Measurements from ENCODE around the gene TMPRSS3. TPM values are rescaled to one million over a fixed set of nuclear protein-coding genes. Genes with fewer than 3 reads are reported as not detected.

TMPRSS3 gene
- total RNA-seq, 1 donor from 2014 or later: not detected

GRCh38 chr21:42373908-42374455 is 21.9 kb downstream of the TMPRSS3 start:
- Mint-ChIP-seq H3K27me3 (peaks cover 20% of the 10 kb centered on the region), H3K4me3 (no peak overlapping the region), H3K36me3 (ENCODE audit: low read depth) (no peaks in the 10 kb centered on the region), H3K27ac (no peak overlapping the region), H3K9me3 (no peaks in the 10 kb centered on the region), H3K4me1 (no peaks in the 10 kb centered on the region)
- intact Hi-C loops (cut with micrococcal nuclease): no loop called here
- TF ChIP-seq CTCF (IDR thresholded peaks at IDR 0.05): no peak
- CTCF ChIA-PET: no interaction called here
- POLR2A ChIA-PET: no interaction called here
- DNase-seq (no peak), ATAC-seq (ENCODE audit: low read depth) (no peak)

- intact Hi-C loops (cut with micrococcal nuclease): no loop called here
- POLR2A ChIA-PET: no interaction called here
- no peak for DNase-seq
These were observed 22.5 kb downstream of the TMPRSS3 start for GRCh38 chr21:42373196-42373907.

GRCh38 chr21:42370894-42371654 is 24.8 kb downstream of the TMPRSS3 start:
- Mint-ChIP-seq H3K27me3 (peaks cover 11% of the 10 kb centered on the region), H3K9me3 (no peaks in the 10 kb centered on the region), H3K36me3 (ENCODE audit: low read depth) (no peaks in the 10 kb centered on the region), H3K4me1 (no peaks in the 10 kb centered on the region), H3K27ac (no peak overlapping the region), H3K4me3 (no peak overlapping the region)
- ATAC-seq (ENCODE audit: low read depth) (no peak), DNase-seq (no peak)
- intact Hi-C loops (cut with micrococcal nuclease): no loop called here
- no peak for TF ChIP-seq CTCF (IDR thresholded peaks at IDR 0.05)
- ChIA-PET CTCF (no interaction called here), POLR2A (no interaction called here)

More at GRCh38 chr21:42373196-42373907, 22.5 kb downstream of the TMPRSS3 start:
- no peak overlapping the region for H3K4me3 Mint-ChIP-seq
- no peaks in the 10 kb centered on the region for H3K36me3 Mint-ChIP-seq (ENCODE audit: low read depth)
- peaks cover 20% of the 10 kb centered on the region for H3K27me3 Mint-ChIP-seq
- no peak overlapping the region for H3K27ac Mint-ChIP-seq
- no peaks in the 10 kb centered on the region for H3K9me3 Mint-ChIP-seq
- ATAC-seq (ENCODE audit: low read depth): no peak
- CTCF ChIA-PET: no interaction called here
- no peaks in the 10 kb centered on the region for H3K4me1 Mint-ChIP-seq
- no peak for TF ChIP-seq CTCF (IDR thresholded peaks at IDR 0.05)

GRCh38 chr21:42369821-42370220 is 26.0 kb downstream of the TMPRSS3 start:
- intact Hi-C loops (cut with micrococcal nuclease): no loop called here
- no peak for TF ChIP-seq CTCF (IDR thresholded peaks at IDR 0.05)
- ATAC-seq (ENCODE audit: low read depth): no peak
- Mint-ChIP-seq H3K27ac (no peak overlapping the region), H3K4me3 (no peak overlapping the region), H3K27me3 (peaks cover 11% of the 10 kb centered on the region), H3K9me3 (no peaks in the 10 kb centered on the region), H3K4me1 (no peaks in the 10 kb centered on the region), H3K36me3 (ENCODE audit: low read depth) (no peaks in the 10 kb centered on the region)
- POLR2A ChIA-PET: no interaction called here
- CTCF ChIA-PET: interaction anchor here (0.8 kb wide), 1 partner anchor 23 kb away, joined by 3 read pairs; no protein-coding TSS in a partner anchor
- DNase-seq: no peak
